HG03025 (cell line): Measurements from ENCODE around the gene SOX9.
"Not testable (repeated sequence)": the region's sequence is repeated elsewhere in the genome, so short reads cannot be mapped to it uniquely, and the experiment has no call there.

Experiments
- ATAC-seq: cut with Tn5 transposase; IDR thresholded peaks from one replicate; pipeline ENCODE4 v1.9.1; 2021; ENCODE audit warnings: mild to moderate bottlenecking, moderate library complexity; ENCODE audit not compliant: unreplicated experiment, low FRiP score

SOX9 gene

GRCh38 chr17:72110231-72110941, 10.4 kb upstream of the SOX9 start:
- no peak for ATAC-seq

- no peak for ATAC-seq
Measured at GRCh38 chr17:72110942-72111318, 9.9 kb upstream of the SOX9 start.

DNA sequence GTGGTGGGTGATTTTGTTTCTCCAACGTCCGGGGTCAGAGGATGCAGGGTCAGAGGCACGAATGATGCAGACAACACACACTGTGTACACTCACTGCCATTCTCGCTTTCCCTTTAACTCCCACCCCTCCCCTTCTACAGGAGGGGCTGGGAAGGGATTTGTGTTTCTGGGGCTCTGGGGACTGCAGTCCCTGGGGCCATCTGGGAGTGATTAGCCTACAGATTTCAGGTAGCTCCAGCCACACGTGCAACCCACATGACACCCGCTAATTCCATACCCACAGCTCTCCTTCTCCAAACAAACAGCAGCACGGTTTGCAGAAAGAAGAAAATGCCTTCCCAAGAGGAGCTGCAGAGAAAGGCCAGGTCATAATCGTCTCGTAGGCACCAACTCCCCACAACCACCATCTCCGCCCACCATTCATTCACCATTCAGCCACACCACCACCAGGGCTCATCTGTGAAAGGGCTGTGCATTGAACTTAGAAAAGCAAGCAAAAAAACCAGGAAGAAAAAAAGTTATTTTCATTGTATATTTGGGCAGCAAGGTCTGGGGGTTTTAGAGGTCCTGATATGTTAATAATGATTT, 9.4 kb upstream of the SOX9 start:
- ATAC-seq, result no peak

DNA sequence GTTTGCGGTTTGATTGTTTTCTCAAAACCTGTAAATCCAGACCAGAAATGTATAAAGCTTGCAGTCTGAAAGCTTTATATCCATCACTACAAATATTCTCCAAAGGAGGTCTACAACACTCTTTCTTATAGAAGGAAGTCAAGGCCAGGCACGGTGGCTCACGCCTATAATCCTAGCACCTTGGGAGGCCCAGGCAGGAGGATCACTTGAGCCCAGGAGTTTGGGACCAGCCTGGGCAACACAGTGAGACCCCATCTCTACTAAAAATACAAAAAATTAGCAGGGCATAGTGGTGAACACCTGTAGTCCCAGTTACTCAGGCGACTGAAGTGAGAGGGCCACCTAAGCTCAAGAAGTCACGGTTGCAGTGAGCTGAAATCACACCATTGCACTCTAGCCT, 8.9 kb upstream of the SOX9 start:
- ATAC-seq, result not testable (repeated sequence)

- no peak for ATAC-seq
Measured at GRCh38 chr17:72113751-72114150, 7.1 kb upstream of the SOX9 start.

- ATAC-seq, result no peak
Measured at GRCh38 chr17:72115781-72116525, 4.9 kb upstream of the SOX9 start.

DNA sequence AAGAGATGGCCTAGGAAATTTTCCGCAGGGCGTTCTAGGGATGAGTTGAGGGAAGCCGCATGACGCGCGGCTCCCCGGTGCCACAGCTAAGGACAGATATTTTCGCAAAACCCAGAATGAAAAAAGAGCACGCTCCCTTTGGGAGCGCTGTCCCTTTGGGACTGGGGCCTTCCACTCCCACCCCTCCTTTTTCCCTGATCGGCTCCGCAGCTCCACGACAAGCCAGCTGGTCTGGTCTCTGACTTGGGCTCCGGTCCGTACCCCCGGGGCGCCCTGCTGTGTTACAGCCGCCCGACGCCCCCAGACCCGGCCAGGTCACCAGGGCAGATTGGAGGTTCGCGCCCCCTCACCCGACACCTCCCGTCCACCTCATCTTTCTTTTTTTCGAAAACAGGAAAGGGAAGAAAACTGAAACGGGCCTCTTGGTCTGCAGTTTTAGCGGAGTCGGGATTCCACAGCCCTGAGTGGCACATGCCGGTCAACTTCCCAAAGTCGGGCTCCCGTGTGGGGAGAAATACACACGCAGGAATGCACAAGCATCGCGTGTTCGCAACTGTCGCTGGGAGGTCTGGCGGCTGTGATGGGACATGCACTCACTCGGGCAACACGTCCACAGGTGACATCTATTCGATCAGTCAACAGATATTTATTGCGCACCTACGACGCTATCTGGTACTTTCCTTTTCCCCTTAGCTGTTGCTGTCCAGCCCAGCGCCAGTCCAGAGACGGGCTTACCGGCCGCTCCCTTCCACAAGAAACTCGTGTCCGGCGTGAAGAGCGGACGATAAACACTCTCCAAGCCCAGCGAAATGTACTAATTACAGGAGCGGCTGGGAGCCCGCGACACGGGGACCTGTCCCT, 3.9 kb upstream of the SOX9 start:
- ATAC-seq, result no peak

DNA sequence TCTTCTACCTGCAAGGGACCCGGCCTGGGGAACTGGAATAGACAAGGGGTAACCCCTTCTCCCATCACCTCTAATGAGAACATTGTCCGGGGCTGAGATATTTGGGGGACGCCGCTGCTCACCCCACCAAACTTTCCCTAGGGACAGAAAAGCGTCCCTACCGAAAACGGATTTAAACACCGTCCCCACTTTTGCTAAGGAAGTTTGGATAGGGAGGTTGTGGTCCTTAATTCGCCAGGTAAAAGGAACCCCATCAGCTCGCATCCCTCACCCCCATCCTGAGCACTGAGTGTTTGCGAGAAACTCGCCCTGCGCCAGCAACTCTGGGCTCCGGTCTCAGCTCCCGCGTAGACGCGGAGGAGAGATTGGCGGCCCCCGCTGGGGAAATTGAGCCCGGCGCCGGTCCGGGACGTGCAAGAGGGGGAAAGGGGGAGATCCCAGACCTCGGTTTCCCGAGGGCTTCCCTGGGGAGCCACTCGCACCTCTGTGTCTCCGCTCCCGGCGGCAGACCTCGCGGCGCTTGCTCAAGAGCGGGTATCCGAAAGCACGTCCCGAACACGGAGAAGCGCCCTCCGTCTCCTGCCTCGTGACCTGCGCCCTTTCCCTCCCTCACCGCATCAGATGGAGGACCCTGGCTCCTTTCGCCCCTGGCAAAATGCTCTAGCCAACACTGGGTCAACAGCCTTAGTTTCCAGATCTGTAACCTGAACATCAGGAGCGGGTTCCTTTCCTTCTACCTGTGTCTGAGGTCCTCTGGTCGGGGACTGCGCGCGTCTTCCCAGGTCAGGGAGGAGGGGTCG, 3.1 kb upstream of the SOX9 start:
- ATAC-seq, result no peak

DNA sequence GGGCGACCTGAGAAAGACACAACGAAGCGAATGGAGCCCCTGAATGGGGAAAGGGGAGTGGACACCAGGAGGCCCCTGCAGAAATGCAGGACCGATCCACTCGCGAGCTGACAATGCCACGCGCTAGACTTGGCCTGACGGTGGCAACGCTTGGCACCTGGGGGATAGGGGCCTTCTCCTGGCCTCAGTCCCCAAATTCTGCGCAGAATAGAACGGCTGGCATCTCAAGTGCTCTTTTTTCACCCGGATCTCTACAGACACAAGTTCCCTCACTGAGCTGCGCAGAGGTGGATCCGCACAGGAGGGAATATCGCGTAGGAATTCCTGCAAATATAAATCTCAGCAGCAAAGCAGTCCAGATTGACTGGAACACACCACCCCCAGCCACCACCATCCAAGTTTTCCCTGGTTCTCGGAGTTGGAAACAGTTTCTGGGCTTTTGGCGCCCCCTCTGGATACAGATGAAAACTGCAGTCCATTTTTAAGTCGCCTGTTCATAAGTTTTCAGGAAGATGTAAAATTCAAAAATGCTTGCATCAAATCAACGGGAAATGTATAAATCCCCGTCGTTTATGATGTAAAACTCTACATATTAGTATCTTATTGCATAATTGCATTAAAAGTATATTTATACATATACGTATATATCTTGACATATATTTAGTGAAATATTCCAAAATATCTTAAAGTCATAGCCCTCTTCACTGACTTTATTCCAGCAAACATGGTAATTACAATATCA, 2.3 kb upstream of the SOX9 start:
- no peak for ATAC-seq

DNA sequence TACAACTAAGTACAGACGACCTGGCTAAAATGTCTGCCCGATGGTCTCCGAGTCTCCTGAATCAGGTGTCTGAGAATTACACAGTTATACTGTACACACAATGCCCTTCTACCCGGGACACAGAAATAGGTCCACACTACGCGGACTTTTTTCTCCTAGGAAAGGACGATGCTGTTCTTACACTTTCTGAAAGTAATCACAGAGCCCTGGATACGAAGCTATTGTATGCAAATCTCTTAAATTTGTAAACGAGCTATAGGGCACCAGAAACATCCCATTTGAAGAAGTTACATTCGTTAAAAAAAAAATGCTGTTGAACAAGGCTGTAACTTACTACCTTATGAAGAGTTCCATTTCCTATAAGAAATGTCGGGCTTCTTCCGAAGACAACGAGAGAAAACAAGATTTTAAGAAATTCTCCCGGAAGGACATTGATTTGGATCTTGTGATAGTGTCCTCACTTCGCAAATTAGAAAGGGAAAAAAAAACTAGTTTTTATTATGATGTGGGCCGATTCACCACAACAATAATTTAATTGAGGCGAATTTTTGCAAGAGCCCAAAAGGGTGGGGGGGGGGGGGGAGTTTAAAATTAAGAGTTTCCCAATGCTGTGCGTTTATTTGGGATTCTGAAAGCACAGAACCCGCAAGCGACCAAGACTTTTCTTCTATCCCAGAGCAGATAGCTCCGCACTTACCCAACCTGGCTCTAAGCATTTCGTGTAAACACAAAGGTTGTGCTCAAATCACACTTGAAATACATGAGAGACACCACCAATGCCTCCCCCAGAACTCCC, 1.5 kb upstream of the SOX9 start:
- no peak for ATAC-seq

DNA sequence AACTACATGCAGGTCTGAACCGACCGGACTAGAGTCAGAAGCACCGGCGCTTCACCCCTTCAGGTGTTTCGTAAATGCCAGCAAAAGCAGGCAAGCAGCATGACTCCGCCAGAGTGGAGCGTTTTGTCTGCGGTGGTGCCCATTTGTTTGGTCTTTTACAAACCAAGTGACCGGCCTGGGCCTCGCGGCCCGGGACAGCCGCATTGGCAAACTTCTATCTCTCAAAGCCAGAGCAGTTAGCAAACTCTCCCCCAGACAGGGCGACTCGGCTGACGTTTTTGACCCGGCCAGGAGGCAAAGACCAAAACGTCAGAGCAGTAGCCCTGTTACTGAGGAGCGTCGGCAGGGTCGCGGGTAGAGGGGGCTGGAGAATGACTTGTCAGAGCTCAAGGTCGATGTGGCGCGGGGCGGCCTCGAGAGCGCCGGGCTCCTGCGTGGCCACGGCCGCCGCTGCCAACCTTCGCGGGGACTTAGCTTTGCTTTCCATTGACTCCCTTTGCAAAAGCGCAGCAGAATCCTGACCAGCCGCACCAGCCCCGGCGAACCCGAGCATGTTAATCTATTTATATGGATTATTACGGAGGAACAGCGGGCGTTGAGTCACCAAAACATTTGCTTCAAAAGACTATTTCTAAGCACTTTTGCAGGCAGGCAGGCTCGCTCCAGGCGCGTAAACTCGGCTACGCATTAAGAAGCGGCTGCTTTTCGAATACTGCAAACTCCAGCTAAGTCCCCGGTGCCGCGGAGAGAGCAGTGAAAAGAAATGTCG, 763 bp upstream of the SOX9 start:
- no peak for ATAC-seq

- ATAC-seq, result peak; percentile 24
Measured at GRCh38 chr17:72121164-72122009, 567 bp downstream of the SOX9 start.

DNA sequence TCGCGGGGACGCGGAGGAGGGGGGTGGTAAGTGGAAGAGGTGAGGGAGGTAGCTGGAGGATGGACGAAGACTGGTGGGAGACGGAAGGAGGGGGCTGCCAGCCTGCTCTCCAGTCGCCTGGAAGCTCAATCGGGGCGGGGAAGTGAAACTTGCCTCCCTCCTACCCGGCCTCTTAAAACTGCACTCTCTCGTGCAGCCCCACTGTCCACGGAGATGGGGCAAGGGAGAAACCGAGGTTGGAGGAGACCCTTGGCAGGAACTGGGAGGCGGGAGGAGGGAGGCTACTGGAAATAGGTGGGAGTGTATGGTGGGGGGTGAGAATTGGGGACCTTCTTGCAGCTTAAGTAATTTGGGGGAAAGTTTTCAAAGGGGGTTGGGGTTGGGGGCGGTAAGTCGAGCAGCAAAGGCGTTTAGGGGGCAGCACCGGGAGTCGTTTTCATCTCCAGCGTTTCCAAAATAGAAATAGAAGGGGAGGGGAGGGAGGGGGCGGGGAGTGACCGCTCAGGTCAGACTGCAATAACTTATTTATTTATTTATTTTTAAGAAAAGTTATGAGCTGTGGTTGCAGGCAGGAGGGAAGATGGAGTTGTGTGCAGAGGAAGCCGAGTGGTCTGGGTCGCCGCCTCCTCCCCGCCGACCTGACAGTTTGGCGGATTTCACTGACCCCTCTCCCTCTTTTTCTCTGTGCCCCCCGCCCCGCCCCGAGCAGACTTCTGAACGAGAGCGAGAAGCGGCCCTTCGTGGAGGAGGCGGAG, 1.4 kb downstream of the SOX9 start:
- no peak for ATAC-seq

DNA sequence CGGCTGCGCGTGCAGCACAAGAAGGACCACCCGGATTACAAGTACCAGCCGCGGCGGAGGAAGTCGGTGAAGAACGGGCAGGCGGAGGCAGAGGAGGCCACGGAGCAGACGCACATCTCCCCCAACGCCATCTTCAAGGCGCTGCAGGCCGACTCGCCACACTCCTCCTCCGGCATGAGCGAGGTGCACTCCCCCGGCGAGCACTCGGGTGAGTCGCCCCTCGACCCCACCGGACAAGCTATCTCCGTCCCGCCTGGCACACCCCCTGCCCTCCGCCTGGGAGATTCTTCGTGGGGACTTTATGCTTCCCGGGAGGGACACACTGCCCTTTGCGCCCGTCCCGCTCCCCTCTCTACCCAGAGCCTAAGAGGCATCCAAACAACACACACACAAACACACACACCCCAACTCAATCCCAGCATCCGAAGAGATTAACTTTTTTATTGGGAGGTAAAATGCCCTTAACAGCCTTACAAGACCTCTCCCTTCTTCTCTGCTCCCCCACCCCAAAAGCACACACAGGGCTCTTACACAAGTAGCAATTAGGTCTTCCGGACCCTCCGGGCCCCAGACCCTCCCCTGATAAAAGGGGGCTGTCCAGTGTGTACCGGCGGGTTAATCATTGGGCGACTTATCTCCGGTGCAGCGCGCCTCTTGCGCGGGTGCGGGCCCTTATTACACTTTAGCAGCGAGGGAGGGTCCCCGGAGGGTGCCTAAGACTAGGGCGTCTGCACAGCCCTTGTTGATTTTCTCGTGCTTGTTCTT, 2.1 kb downstream of the SOX9 start:
- ATAC-seq, result no peak

DNA sequence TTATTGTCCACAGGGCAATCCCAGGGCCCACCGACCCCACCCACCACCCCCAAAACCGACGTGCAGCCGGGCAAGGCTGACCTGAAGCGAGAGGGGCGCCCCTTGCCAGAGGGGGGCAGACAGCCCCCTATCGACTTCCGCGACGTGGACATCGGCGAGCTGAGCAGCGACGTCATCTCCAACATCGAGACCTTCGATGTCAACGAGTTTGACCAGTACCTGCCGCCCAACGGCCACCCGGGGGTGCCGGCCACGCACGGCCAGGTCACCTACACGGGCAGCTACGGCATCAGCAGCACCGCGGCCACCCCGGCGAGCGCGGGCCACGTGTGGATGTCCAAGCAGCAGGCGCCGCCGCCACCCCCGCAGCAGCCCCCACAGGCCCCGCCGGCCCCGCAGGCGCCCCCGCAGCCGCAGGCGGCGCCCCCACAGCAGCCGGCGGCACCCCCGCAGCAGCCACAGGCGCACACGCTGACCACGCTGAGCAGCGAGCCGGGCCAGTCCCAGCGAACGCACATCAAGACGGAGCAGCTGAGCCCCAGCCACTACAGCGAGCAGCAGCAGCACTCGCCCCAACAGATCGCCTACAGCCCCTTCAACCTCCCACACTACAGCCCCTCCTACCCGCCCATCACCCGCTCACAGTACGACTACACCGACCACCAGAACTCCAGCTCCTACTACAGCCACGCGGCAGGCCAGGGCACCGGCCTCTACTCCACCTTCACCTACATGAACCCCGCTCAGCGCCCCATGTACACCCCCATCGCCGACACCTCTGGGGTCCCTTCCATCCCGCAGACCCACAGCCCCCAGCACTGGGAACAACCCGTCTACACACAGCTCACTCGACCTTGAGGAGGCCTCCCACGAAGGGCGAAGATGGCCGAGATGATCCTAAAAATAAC, 3.0 kb downstream of the SOX9 start:
- no peak for ATAC-seq
